ENCODE measurements around the gene PPP1R14D. TPM values are rescaled to one million over a fixed set of nuclear protein-coding genes. Genes with fewer than 3 reads are reported as not detected.

Gene PPP1R14D
- total RNA-seq, 1 donor from 2014 or later = not detected

GRCh38 chr15:40859206-40859851 lies 30.8 kb upstream of the PPP1R14D start:
- H3K4me3 Mint-ChIP-seq = no peak overlapping the region
- intact Hi-C loops (cut with micrococcal nuclease) = loop anchor here (2.0 to 5.0 kb wide), 3 partner anchors 19 to 328 kb away; partner anchors contain the start of genes DNAJC17 and ZFYVE19

GRCh38 chr15:40858706-40859105 lies 30.2 kb upstream of the PPP1R14D start:
- intact Hi-C loops (cut with micrococcal nuclease) = loop anchor here (2.0 to 5.0 kb wide), 3 partner anchors 20 to 329 kb away; partner anchors contain the start of genes DNAJC17 and ZFYVE19
- no peak overlapping the region for H3K27ac Mint-ChIP-seq
- no peak overlapping the region for H3K4me3 Mint-ChIP-seq
- DNase-seq (ENCODE audit: low spot score) = no peak
- no peaks in the 10 kb centered on the region for H3K36me3 Mint-ChIP-seq (ENCODE audit: low read depth)
- H3K4me1 Mint-ChIP-seq (ENCODE audit: low read depth) = peaks cover 18% of the 10 kb centered on the region
- H3K9me3 Mint-ChIP-seq = no peaks in the 10 kb centered on the region
- no peaks in the 10 kb centered on the region for H3K27me3 Mint-ChIP-seq (ENCODE audit: insufficient read depth)

More at GRCh38 chr15:40859206-40859851, 30.8 kb upstream of the PPP1R14D start:
- H3K36me3 Mint-ChIP-seq (ENCODE audit: low read depth) = no peaks in the 10 kb centered on the region
- no peaks in the 10 kb centered on the region for H3K9me3 Mint-ChIP-seq
- H3K27me3 Mint-ChIP-seq (ENCODE audit: insufficient read depth) = no peaks in the 10 kb centered on the region
- DNase-seq (ENCODE audit: low spot score) = peak; percentile 77
- peaks cover 18% of the 10 kb centered on the region for H3K4me1 Mint-ChIP-seq (ENCODE audit: low read depth)
- H3K27ac Mint-ChIP-seq = no peak overlapping the region

GRCh38 chr15:40857601-40858341 lies 29.3 kb upstream of the PPP1R14D start:
- Mint-ChIP-seq H3K4me3 (no peak overlapping the region), H3K4me1 (ENCODE audit: low read depth) (peaks cover 18% of the 10 kb centered on the region), H3K9me3 (no peaks in the 10 kb centered on the region), H3K36me3 (ENCODE audit: low read depth) (no peaks in the 10 kb centered on the region), H3K27me3 (ENCODE audit: insufficient read depth) (no peaks in the 10 kb centered on the region), H3K27ac (no peak overlapping the region)
- intact Hi-C loops (cut with micrococcal nuclease) = loop anchor here (1.0 to 5.0 kb wide), 5 partner anchors 17 to 330 kb away; partner anchors contain the start of genes DNAJC17, RHOV, VPS18 and ZFYVE19
- DNase-seq (ENCODE audit: low spot score) = peak; percentile 77

- Mint-ChIP-seq H3K4me1 (ENCODE audit: low read depth) (peaks cover 18% of the 10 kb centered on the region), H3K36me3 (ENCODE audit: low read depth) (no peaks in the 10 kb centered on the region), H3K4me3 (no peak overlapping the region), H3K9me3 (no peaks in the 10 kb centered on the region), H3K27ac (no peak overlapping the region), H3K27me3 (ENCODE audit: insufficient read depth) (no peaks in the 10 kb centered on the region)
- intact Hi-C loops (cut with micrococcal nuclease) = loop anchor here (1.0 to 5.0 kb wide), 4 partner anchors 18 to 331 kb away; partner anchors contain the start of genes DNAJC17, RHOV, VPS18 and ZFYVE19
- DNase-seq (ENCODE audit: low spot score) = no peak
Observed at GRCh38 chr15:40856746-40857145, 28.2 kb upstream of the PPP1R14D start.

GRCh38 chr15:40855706-40856234 lies 27.3 kb upstream of the PPP1R14D start:
- intact Hi-C loops (cut with micrococcal nuclease) = loop anchor here (5.0 kb wide), 2 partner anchors 48 to 332 kb away; partner anchors contain the start of genes DNAJC17 and ZFYVE19
- H3K27me3 Mint-ChIP-seq (ENCODE audit: insufficient read depth) = no peaks in the 10 kb centered on the region
- H3K36me3 Mint-ChIP-seq (ENCODE audit: low read depth) = peaks cover 2% of the 10 kb centered on the region
- DNase-seq (ENCODE audit: low spot score) = no peak
- H3K9me3 Mint-ChIP-seq = no peaks in the 10 kb centered on the region
- H3K4me1 Mint-ChIP-seq (ENCODE audit: low read depth) = peaks cover 18% of the 10 kb centered on the region
- no peak overlapping the region for H3K27ac Mint-ChIP-seq
- no peak overlapping the region for H3K4me3 Mint-ChIP-seq

GRCh38 chr15:40854161-40854560 lies 25.7 kb upstream of the PPP1R14D start:
- peaks cover 15% of the 10 kb centered on the region for H3K4me1 Mint-ChIP-seq (ENCODE audit: low read depth)
- H3K4me3 Mint-ChIP-seq = no peak overlapping the region

GRCh38 chr15:40853241-40853890 lies 24.9 kb upstream of the PPP1R14D start:
- Mint-ChIP-seq H3K27ac (no peak overlapping the region), H3K36me3 (ENCODE audit: low read depth) (peaks cover 2% of the 10 kb centered on the region), H3K4me3 (no peak overlapping the region), H3K9me3 (no peaks in the 10 kb centered on the region), H3K27me3 (ENCODE audit: insufficient read depth) (no peaks in the 10 kb centered on the region), H3K4me1 (ENCODE audit: low read depth) (peaks cover 9% of the 10 kb centered on the region)
- intact Hi-C loops (cut with micrococcal nuclease) = no loop called here
- DNase-seq (ENCODE audit: low spot score) = no peak

More at GRCh38 chr15:40854161-40854560, 25.7 kb upstream of the PPP1R14D start:
- H3K9me3 Mint-ChIP-seq = no peaks in the 10 kb centered on the region
- H3K36me3 Mint-ChIP-seq (ENCODE audit: low read depth) = peaks cover 2% of the 10 kb centered on the region
- no peak for DNase-seq (ENCODE audit: low spot score)
- no peak overlapping the region for H3K27ac Mint-ChIP-seq
- no peaks in the 10 kb centered on the region for H3K27me3 Mint-ChIP-seq (ENCODE audit: insufficient read depth)
- intact Hi-C loops (cut with micrococcal nuclease) = no loop called here

GRCh38 chr15:40852529-40852928 lies 24.0 kb upstream of the PPP1R14D start:
- H3K4me3 Mint-ChIP-seq = no peak overlapping the region
- no peaks in the 10 kb centered on the region for H3K9me3 Mint-ChIP-seq
- intact Hi-C loops (cut with micrococcal nuclease) = no loop called here
- DNase-seq (ENCODE audit: low spot score) = no peak
- H3K4me1 Mint-ChIP-seq (ENCODE audit: low read depth) = peaks cover 10% of the 10 kb centered on the region
- H3K27ac Mint-ChIP-seq = no peak overlapping the region
- no peaks in the 10 kb centered on the region for H3K27me3 Mint-ChIP-seq (ENCODE audit: insufficient read depth)
- H3K36me3 Mint-ChIP-seq (ENCODE audit: low read depth) = peaks cover 2% of the 10 kb centered on the region

GRCh38 chr15:40850576-40851112 lies 22.1 kb upstream of the PPP1R14D start:
- Mint-ChIP-seq H3K36me3 (ENCODE audit: low read depth) (peaks cover 2% of the 10 kb centered on the region), H3K9me3 (no peaks in the 10 kb centered on the region), H3K4me3 (no peak overlapping the region), H3K27me3 (ENCODE audit: insufficient read depth) (no peaks in the 10 kb centered on the region), H3K27ac (no peak overlapping the region), H3K4me1 (ENCODE audit: low read depth) (peaks cover 23% of the 10 kb centered on the region)
- intact Hi-C loops (cut with micrococcal nuclease) = no loop called here
- no peak for DNase-seq (ENCODE audit: low spot score)

- DNase-seq (ENCODE audit: low spot score) = no peak
- Mint-ChIP-seq H3K27me3 (ENCODE audit: insufficient read depth) (peaks cover 12% of the 10 kb centered on the region), H3K4me1 (ENCODE audit: low read depth) (peaks cover 33% of the 10 kb centered on the region), H3K27ac (no peak overlapping the region), H3K36me3 (ENCODE audit: low read depth) (peaks cover 5% of the 10 kb centered on the region), H3K4me3 (peak overlapping the region; percentile 53), H3K9me3 (no peaks in the 10 kb centered on the region)
- intact Hi-C loops (cut with micrococcal nuclease) = no loop called here
Observed at GRCh38 chr15:40847223-40847961, 18.9 kb upstream of the PPP1R14D start.

- Mint-ChIP-seq H3K4me1 (ENCODE audit: low read depth) (peaks cover 33% of the 10 kb centered on the region), H3K9me3 (no peaks in the 10 kb centered on the region), H3K27ac (no peak overlapping the region), H3K4me3 (peak overlapping the region; percentile 53), H3K27me3 (ENCODE audit: insufficient read depth) (peaks cover 14% of the 10 kb centered on the region), H3K36me3 (ENCODE audit: low read depth) (peaks cover 5% of the 10 kb centered on the region)
- intact Hi-C loops (cut with micrococcal nuclease) = no loop called here
- DNase-seq (ENCODE audit: low spot score) = no peak
Observed at GRCh38 chr15:40846841-40847222, 18.3 kb upstream of the PPP1R14D start.

All from activated T-helper 1 cell treated with anti-CD3 and anti-CD28 coated beads, Interleukin-12 subunit alpha, Interleukin-12 subunit beta, Interleukin-2, Interleukin-4 antibody, amounts not matched to agents 30 ng/mL and 10 ng/mL and 1 ng/mL, durations not matched to agents 14 hours and 24 hours and 36 hours (primary cell).